H1 (cell line): ENCODE measurements around the gene POLR1C. TPM values are rescaled to one million over a fixed set of nuclear protein-coding genes. Genes with fewer than 3 reads are reported as not detected.
A peak's percentile ranks its signal among the peaks of the same experiment; 100 is the strongest.

Experiments used
- ASH2L ChIP-seq: fragments of 200-600, 300-600 bp; sonication (generic); IDR thresholded peaks from one replicate; pipeline ENCODE4 v1.7.1; 2017; ENCODE audit warnings: low read length
- BACH1 ChIP-seq: IDR thresholded peaks from 2 replicates; pipeline ENCODE4 v1.6.1; 2012; ENCODE audit warnings: low read length, improper control_type of control experiment
- CBX8 ChIP-seq: fragments of 300-800, 300-1000 bp; sonication (generic); IDR thresholded peaks from 2 replicates; pipeline ENCODE4 v1.7.1; 2016; ENCODE audit warnings: low read depth, low read length, borderline replicate concordance
- CREB1 ChIP-seq: IDR thresholded peaks from 2 replicates; pipeline ENCODE4 v1.6.1; 2012; ENCODE audit warnings: inconsistent platforms
- CTBP2 ChIP-seq: IDR thresholded peaks from 2 replicates; pipeline ENCODE4 v1.7.0; 2011; ENCODE audit warnings: borderline replicate concordance, mild to moderate bottlenecking, moderate library complexity, mixed read lengths, low read length; ENCODE audit not compliant: insufficient read depth, insufficient read length
- GABPA ChIP-seq: IDR thresholded peaks from 2 replicates; pipeline ENCODE4 v1.6.1; 2011; ENCODE audit warnings: mild to moderate bottlenecking, low read length, moderate library complexity, borderline replicate concordance; ENCODE audit not compliant: insufficient read depth
- GTF2F1 ChIP-seq: IDR thresholded peaks from 2 replicates; pipeline ENCODE4 v1.6.1; 2012; ENCODE audit warnings: low read depth, low read length, improper control_type of control experiment, borderline replicate concordance
- HDAC2 ChIP-seq, 2 experiments: fragments of 300-600 bp in 1 of 2; sonication (generic) in 1 of 2; IDR thresholded peaks; 2 replicates each; pipeline ENCODE4 v1.6.1; 2011 to 2012; ENCODE audit warnings: low read depth in 2 of 2, low read length in 2 of 2, mild to moderate bottlenecking in 2 of 2, moderate library complexity in 2 of 2, borderline replicate concordance in 1 of 2, inconsistent platforms in 1 of 2
- HDAC6 ChIP-seq: IDR thresholded peaks from one replicate; pipeline ENCODE4 v1.7.1; 2012; ENCODE audit warnings: low read depth, mild to moderate bottlenecking, inconsistent platforms, low read length, moderate library complexity
- KDM5A ChIP-seq: fragments of 200-600 bp; IDR thresholded peaks from 2 replicates; pipeline ENCODE4 v1.7.1; 2012; ENCODE audit warnings: mild to moderate bottlenecking, low read length, inconsistent platforms, mixed read lengths
- NANOG ChIP-seq: IDR thresholded peaks from 2 replicates; pipeline ENCODE4 v1.6.1; 2011; ENCODE audit warnings: low read length, low read depth, mild to moderate bottlenecking, inconsistent platforms; ENCODE audit not compliant: insufficient read depth, poor library complexity, severe bottlenecking
- PHF8 ChIP-seq: fragments of 200-600 bp; sonication (generic); conservative IDR thresholded peaks from 2 replicates; pipeline ENCODE4 v1.7.1; 2012; ENCODE audit warnings: low read depth, mild to moderate bottlenecking, inconsistent platforms, low read length, moderate library complexity
- POLR2A ChIP-seq, 2 experiments: IDR thresholded peaks; 1 replicate in 1 of 2; 2 replicates in 1 of 2; pipeline ENCODE4 v1.6.1; 2011; ENCODE audit warnings: low read depth in 2 of 2, low read length in 2 of 2, mild to moderate bottlenecking in 2 of 2; ENCODE audit errors: control extremely low read depth in 1 of 2
- POU5F1 ChIP-seq: IDR thresholded peaks from 2 replicates; pipeline ENCODE4 v1.6.1; 2011; ENCODE audit warnings: low read depth, mild to moderate bottlenecking, low read length, moderate library complexity
- RBBP5 ChIP-seq: IDR thresholded peaks from 2 replicates; pipeline ENCODE4 v1.7.1; 2012; ENCODE audit warnings: low read depth, mild to moderate bottlenecking, inconsistent platforms, low read length, moderate library complexity, borderline replicate concordance
- RFX5 ChIP-seq: IDR thresholded peaks from 2 replicates; pipeline ENCODE4 v1.6.1; 2011; ENCODE audit warnings: low read depth, low read length, improper control_type of control experiment, borderline replicate concordance
- SAP30 ChIP-seq: fragments of 300-600 bp; sonication (generic); IDR thresholded peaks from 2 replicates; pipeline ENCODE4 v1.7.1; 2012; ENCODE audit warnings: low read length, moderate library complexity, mild to moderate bottlenecking, inconsistent platforms; ENCODE audit not compliant: insufficient read depth, insufficient replicate concordance
- SIRT6 ChIP-seq: IDR thresholded peaks from one replicate; pipeline ENCODE4 v1.7.1; 2012; ENCODE audit warnings: low read length, inconsistent platforms
- SIX5 ChIP-seq: IDR thresholded peaks from 2 replicates; pipeline ENCODE4 v1.6.1; 2011; ENCODE audit warnings: mild to moderate bottlenecking, low read depth, low read length
- SP1 ChIP-seq: IDR thresholded peaks from 2 replicates; pipeline ENCODE4 v1.6.1; 2011; ENCODE audit warnings: low read depth, low read length
- SP4 ChIP-seq: IDR thresholded peaks from 2 replicates; pipeline ENCODE4 v1.6.1; 2012; ENCODE audit warnings: low read length, inconsistent platforms
- SUZ12 ChIP-seq: fragments of 200-600 bp; sonication (generic); IDR thresholded peaks from 2 replicates; pipeline ENCODE4 v1.6.1; 2012; ENCODE audit warnings: mild to moderate bottlenecking, inconsistent platforms, low read length, moderate library complexity, mixed read lengths
- TEAD4 ChIP-seq: IDR thresholded peaks from 2 replicates; pipeline ENCODE4 v1.6.1; 2012; ENCODE audit warnings: low read depth, low read length, inconsistent platforms, mixed read lengths
- polyA plus RNA-seq, 7 experiments: library from polyadenylated mRNA; depleted of rRNA in 3 of 7; stranded (reverse) in 5 of 7; unstranded in 2 of 7; fragments of >200 nt in 5 of 7; fragments of 200-250 nt in 2 of 7; gene quantifications; 1 replicate in 5 of 7; 2 replicates in 1 of 7; 4 replicates in 1 of 7; pipeline versions ENCODE4 v1.2.1 to v1.2.3, GENCODE V29; 2011 to 2013; ENCODE audit warnings: missing spikeins in 2 of 7, mixed read lengths in 2 of 7
- total RNA-seq: library from RNA; stranded (reverse); fragmentation: NEBNext Ultra II Directional; extraction: Animal tissue kit (Norgen Biotek cat#: 25700); gene quantifications from 2 replicates; pipeline ENCODE4 v1.2.1, GENCODE V29; 2021
- TF ChIP-seq, protein P1 (sequence below): IDR thresholded peaks from 2 replicates; pipeline ENCODE4 v1.6.1; 2011; ENCODE audit warnings: low read depth, mild to moderate bottlenecking, low read length; ENCODE audit not compliant: insufficient read depth

The POLR1C gene
- total and polyA plus RNA-seq, 2 of the 8 experiments (the other 6 are each of a cell fraction or from before 2014, with no cell fraction given) = 42.9 to 49.6 TPM

- no peak for TF ChIP-seq HDAC6
- TF ChIP-seq RBBP5 = peak; percentile 58; the same call in 1 of the 2 replicates
- no peak for TF ChIP-seq SUZ12
- TF ChIP-seq NANOG = no peak
- TF ChIP-seq CREB1 = no peak; the same call in 1 of the 2 replicates
- TF ChIP-seq SP4 = no peak
- peak; percentile 80 for TF ChIP-seq ASH2L
- peak; percentile 10 to 95; a peak in 2 of 4 replicates for TF ChIP-seq HDAC2 (IDR thresholded peaks at IDR 0.05; ENCODE audit: borderline replicate concordance in 1 of 2, low read depth in 2 of 2, low read length in 2 of 2)
- no peak for TF ChIP-seq BACH1
- TF ChIP-seq TEAD4 = no peak
- no peak for TF ChIP-seq SIRT6
- peak; percentile 95 for TF ChIP-seq GABPA
- TF ChIP-seq CBX8 = no peak
- no peak for TF ChIP-seq RFX5
- TF ChIP-seq POU5F1 = no peak
- peak; percentile 96 for TF ChIP-seq SAP30
- TF ChIP-seq, protein P1, sequence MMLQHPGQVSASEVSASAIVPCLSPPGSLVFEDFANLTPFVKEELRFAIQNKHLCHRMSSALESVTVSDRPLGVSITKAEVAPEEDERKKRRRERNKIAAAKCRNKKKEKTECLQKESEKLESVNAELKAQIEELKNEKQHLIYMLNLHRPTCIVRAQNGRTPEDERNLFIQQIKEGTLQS = no peak
- TF ChIP-seq CTBP2 = no peak
- TF ChIP-seq POLR2A (IDR thresholded peaks at IDR 0.05; ENCODE audit: control extremely low read depth in 1 of 2, low read depth in 2 of 2, low read length in 2 of 2) = peak in 1 of 2 experiments; percentile 89; a peak in 1 of 3 replicates
- TF ChIP-seq GTF2F1 = 0 out of 2 replicates have a peak, but pooled peaks have one; percentile 15
- TF ChIP-seq PHF8 = peak; percentile 91
- TF ChIP-seq SP1 = no peak
- no peak for TF ChIP-seq SIX5
- TF ChIP-seq KDM5A = peak; percentile 85
Measured at GRCh38 chr6:43516697-43517504, at the start of gene POLR1C, which contains the start of gene YIPF3 (continued).
